Subcutaneous adipose tissue (tissue), 4 donors: ENCODE measurements around the gene PHPT1. TPM values are rescaled to one million over a fixed set of nuclear protein-coding genes. Genes with fewer than 3 reads are reported as not detected.
"Not testable (repeated sequence)": the region's sequence is repeated elsewhere in the genome, so short reads cannot be mapped to it uniquely, and the experiment has no call there.

Source experiments
- CTCF ChIP-seq: fragments of 450-650 bp; IDR thresholded peaks from one replicate; pipeline ENCODE4 v1.5.1; 2016; ENCODE audit warnings: low read depth, mild to moderate bottlenecking, control low read depth, antibody characterized with exemption, moderate library complexity
- total RNA-seq, 4 donors: library from RNA; depleted of rRNA; stranded (reverse); fragments of >200 nt; gene quantifications; one replicate each; pipeline ENCODE4 v1.1.0, GENCODE V29; 2016

PHPT1 gene
- total RNA-seq, 4 donors from 2014 or later: 31.8 to 56.6 (median 45.7) TPM

GRCh38 chr9:136839229-136840139 is 9.7 kb upstream of the PHPT1 start:
- no peak for TF ChIP-seq CTCF

- no peak for TF ChIP-seq CTCF
Measured at GRCh38 chr9:136840140-136840876, 8.9 kb upstream of the PHPT1 start.

- TF ChIP-seq CTCF: no peak
Measured at GRCh38 chr9:136840877-136841645, 8.1 kb upstream of the PHPT1 start.

- TF ChIP-seq CTCF: not testable (repeated sequence)
Measured at GRCh38 chr9:136842380-136842948, 6.7 kb upstream of the PHPT1 start, which contains the start of gene AJM1. TSS of gene AJM1 (plus strand) at chr9:136842478. CDS start at chr9:136844415, 1,937 bp downstream.

GRCh38 chr9:136844761-136845464 is 4.3 kb upstream of the PHPT1 start:
- TF ChIP-seq CTCF: no peak

- no peak for TF ChIP-seq CTCF
Measured at GRCh38 chr9:136845465-136846260, 3.5 kb upstream of the PHPT1 start.
